ENCODE measurements around the gene PRELP.

The PRELP gene

GRCh38 chr1:203537806-203538464, 62.3 kb downstream of the PRELP start:
- Histone ChIP-seq H3K27ac (ENCODE audit: low read depth, low read length) (peak overlapping the region; percentile 89), H3K4me3 (ENCODE audit: low read length) (no peak overlapping the region), H3K27me3 (ENCODE audit: control insufficient read depth, insufficient read depth, low read length) (no peaks in the 10 kb centered on the region), H3K9ac (ENCODE audit: low read length) (no peak overlapping the region), H3K36me3 (ENCODE audit: control insufficient read depth, insufficient read depth, low read length) (no peaks in the 10 kb centered on the region), H3K4me1 (ENCODE audit: control insufficient read depth, insufficient read depth, low read length) (peaks cover 29% of the 10 kb centered on the region)

DNA sequence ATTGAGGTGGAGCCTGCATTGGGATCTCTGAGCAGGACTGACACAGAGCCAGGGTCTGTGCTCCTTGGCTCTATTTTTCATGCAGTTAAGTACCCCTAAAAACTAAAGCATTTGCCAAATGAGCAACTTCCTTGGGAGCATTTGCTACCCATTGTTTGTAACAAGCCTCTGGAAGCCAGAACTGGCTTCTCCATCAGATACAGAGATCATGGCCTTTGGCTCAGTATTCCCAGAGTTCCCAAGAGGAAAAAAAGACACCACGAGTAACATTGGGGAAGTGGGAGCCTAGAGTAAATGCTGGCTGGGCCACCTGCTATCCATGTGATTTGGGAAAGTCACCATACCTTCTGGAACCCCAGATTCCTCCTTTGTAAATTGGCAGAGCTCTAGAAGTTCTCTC, 63.1 kb downstream of the PRELP start:
- Histone ChIP-seq H3K9ac (ENCODE audit: low read length) (no peak overlapping the region), H3K27me3 (ENCODE audit: control insufficient read depth, insufficient read depth, low read length) (no peaks in the 10 kb centered on the region)

DNA sequence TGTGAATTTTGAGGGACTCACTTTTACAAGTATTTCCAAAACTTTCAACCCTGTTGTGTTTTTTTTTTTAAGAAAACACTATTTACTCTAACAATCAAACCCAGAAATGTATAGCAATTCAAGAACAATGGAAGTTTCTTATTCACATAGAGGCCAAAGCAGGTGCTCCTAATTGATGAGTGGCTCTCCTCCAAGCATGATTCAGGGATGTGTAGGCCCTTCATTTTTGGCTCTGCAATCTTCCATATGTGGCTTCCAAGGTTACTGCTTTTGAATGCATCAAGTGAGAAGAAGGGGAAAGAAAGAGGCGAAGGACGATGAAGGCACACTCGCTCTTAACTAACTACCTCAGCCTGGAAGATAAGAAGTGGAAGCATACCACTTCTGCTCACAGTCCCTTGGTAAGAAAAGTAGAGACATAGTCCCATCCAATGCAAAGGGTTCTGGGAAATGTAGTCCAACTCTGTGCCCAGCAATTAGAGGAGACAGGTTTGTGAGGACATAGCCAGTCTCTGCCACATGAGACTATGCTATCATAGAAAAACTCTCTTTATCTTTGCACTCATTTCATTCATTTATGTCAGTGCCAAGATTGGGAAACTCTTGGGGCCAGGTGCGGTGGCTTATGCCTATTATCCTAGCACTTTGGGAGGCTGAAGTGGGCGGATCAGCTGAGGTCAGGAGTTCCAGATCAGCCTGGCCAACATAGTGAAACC, 64.4 kb downstream of the PRELP start:
- no peaks in the 10 kb centered on the region for H3K27me3 ChIP-seq (ENCODE audit: control insufficient read depth, insufficient read depth, low read length)
- no peaks in the 10 kb centered on the region for H3K36me3 ChIP-seq (ENCODE audit: control insufficient read depth, insufficient read depth, low read length)
- no peak overlapping the region for H3K27ac ChIP-seq (ENCODE audit: low read depth, low read length)
- H3K9ac ChIP-seq (ENCODE audit: low read length), result no peak overlapping the region
- no peak overlapping the region for H3K4me3 ChIP-seq (ENCODE audit: low read length)
- peaks cover 20% of the 10 kb centered on the region for H3K4me1 ChIP-seq (ENCODE audit: control insufficient read depth, insufficient read depth, low read length)

More for the DNA sequence above, 63.1 kb downstream of the PRELP start:
- Histone ChIP-seq H3K4me1 (ENCODE audit: control insufficient read depth, insufficient read depth, low read length) (peaks cover 24% of the 10 kb centered on the region), H3K36me3 (ENCODE audit: control insufficient read depth, insufficient read depth, low read length) (no peaks in the 10 kb centered on the region), H3K27ac (ENCODE audit: low read depth, low read length) (peak overlapping the region; percentile 89), H3K4me3 (ENCODE audit: low read length) (no peak overlapping the region)

All from rectal smooth muscle tissue (tissue), 1 donor.